ENCODE measurements around the gene OR52L1.

Gene OR52L1

GRCh38 chr11:5940748-5941147 lies 46.0 kb downstream of the OR52L1 start:
- DNase-seq (ENCODE audit: low read depth) = no peak

DNA sequence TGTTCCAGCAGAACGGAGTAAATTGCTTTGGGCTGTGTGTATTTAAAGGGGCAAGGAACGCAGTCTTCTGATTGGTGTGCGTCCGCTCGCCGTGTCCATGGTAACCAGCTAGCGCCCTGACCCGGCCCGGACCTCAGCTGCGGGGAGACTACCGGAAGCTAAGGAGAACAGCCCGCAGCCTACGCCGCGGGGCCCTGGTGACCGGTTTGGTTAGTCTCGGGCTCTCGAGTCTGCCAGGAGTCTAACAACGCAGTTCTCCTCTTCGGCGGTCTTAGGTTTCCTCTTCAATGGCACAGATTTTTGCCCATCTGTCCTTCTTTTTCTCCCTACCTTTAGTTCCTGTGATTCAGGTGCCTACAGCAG lies 48.2 kb downstream of the OR52L1 start:
- no peak for DNase-seq (ENCODE audit: low read depth)

DNA sequence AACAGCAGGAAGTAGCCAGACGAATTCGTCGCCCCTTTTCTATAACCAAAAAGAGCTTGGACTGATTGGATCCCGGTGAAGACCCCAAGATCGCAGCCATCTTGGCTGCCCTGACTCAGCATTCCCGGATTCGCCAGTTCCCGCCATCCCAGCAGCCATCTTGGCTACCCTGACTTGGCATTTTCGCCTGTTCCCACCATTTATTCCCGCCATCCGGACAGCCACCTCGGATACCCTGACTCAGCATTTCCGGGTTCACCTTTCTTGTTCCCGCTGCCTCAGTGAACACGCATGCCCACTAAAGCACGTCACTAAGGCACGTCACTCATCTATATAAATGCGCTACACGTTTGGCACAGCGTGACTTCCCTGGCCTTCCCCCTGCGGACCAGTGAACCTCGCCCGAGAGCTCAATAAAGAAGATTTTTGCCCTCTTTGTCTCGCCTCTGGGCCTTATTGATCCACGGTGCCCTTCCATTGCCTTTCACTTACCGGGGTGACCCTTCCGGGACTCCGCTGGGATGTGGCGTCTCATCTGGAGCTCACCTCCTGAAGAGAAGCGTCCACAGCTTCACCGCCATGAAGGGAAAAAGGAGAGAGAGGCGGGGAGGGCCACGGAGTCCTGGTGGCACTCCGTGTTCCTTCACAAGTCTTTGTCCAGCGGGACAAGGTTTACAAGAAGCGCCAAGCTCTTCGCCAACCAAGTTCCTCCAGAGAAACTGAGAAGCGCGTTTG lies 48.8 kb downstream of the OR52L1 start:
- DNase-seq (ENCODE audit: low read depth) = no peak

Measured in GM04503 (cell line).